NCI-H1417 (cell line): ENCODE results near the gene SOX8.

Experiments
- DNase-seq, 3 experiments: peaks; one replicate each; lab custom pipeline; 2025; lab: John Stamatoyannopoulos, UW

The SOX8 gene

DNA sequence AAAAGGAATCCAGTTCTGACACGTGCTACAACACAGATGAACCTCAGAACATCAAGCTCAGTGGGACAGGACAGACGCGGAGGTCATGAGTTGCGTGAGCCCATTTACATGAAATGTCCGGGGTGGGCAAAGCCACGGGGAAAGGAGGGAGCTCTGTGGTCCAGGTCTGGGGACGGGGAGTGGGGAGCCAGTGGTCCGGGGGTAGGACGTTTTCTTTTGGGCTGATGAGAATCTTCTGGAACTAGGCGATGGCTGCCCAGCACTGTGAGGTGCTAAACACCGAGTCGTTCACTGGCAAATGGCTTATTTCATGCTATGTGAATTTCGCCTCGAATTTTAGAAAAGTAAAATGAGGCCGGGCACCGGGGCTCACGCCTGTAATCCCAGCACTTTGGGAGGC lies 8.2 kb upstream of the SOX8 start:
- DNase-seq, result no peak

DNA sequence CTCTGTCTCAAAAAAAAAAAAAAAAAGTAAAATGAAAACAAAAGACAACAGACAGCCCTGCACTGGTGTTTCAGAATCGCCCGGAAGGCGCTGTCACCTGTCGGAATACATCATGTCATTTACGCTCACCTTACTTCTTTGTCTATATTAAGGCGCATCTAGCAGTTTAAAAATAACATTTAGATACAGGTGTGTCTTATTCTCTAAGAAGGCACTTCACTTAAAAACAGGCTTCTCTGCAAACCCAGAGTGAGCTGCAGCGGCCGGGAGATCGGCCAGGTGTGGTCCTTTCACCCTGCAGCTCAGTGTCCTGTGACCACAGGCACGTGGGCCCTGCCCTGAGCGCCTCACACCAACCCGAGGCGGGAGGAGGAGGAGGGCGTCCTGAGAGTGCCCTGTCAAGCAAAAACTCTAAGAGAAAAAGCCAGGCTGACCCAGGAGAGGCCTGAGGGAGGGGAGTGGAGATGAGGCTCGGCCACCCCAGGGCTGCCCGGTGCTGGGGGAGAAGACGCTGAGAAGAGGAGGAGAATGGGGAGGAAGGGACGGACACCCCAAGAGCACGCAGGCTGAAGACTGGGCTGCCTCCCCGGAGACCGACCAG lies 7.5 kb upstream of the SOX8 start:
- peak in 1 of 3 experiments; percentile 38 for DNase-seq

DNA sequence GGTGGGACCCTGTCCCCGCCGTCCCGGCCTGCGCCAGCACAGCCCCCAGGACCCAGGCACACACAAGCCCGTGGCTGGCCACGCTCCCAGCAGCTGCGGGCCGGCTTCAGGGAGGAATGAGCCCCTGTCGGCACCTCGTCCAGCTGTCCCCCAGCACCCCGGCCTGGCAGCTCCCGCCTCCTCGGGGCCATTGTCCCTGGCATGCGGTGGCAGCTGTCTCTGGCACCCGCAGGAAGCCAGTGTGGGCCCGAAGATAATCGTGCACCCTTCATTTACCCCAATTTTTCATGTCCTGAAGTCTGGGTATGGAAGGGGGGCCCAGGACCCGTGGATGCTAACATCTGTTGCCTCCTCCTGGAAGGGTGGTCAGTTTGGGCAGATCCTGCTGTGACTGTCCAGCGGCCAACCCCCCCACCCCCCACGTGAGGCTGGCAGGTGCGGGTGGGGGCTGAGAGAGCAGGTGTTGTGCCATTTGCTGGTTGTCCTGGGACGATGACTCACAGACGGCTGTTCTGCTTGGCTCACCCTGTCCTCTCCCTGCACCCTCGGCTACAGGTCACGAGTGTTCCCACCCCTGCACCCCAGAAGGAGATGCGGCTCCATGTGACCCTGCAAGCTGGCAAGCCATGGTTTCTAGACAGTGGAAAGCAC lies 6.8 kb upstream of the SOX8 start:
- DNase-seq, result no peak

DNA sequence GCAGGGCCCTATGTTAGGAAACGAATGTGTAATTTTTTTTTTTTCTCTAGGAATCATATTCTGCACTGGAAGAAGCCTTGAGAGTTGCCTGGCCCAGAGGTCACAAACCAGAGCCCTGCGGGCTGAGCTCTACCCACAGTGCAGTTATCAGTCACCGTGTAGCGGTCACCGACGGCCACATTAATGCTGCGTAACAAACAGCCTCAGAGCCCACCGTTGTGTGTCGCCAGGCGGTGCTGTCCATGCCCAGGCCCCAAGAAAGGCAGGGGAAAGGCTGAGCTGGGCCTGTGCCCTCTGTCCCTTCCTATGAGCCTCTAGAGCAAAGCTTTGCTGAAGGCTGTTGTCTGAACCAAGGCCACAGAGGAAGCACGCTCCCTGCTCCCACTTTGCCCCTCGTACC lies 6.3 kb upstream of the SOX8 start:
- no peak for DNase-seq

DNA sequence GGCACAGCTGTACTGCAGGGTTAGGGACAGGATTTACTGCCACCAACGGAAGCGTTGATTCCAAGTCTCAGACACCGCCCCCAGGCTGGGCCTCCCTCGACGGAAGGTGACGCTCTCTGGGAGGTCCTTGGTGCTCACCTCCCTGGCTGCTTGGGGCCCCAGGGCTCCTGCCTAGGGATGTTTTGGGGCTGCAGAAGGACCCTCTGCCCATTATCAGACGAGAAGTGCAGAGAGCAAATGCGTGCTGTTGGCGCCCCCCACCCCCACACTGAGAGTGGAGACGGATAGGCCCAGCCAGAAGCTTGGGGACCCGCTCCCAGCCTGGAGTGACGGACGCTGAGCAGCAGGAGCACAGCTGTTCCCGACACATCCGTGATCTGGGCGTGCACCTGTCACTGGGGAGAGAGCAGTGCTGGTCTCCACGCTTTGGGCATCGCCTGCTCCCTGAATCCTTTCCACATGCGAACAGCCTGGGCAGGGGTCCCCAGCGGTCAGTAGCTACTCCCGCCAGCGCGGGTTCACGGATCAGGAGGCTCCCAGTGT lies 5.1 kb upstream of the SOX8 start:
- DNase-seq, result no peak

DNA sequence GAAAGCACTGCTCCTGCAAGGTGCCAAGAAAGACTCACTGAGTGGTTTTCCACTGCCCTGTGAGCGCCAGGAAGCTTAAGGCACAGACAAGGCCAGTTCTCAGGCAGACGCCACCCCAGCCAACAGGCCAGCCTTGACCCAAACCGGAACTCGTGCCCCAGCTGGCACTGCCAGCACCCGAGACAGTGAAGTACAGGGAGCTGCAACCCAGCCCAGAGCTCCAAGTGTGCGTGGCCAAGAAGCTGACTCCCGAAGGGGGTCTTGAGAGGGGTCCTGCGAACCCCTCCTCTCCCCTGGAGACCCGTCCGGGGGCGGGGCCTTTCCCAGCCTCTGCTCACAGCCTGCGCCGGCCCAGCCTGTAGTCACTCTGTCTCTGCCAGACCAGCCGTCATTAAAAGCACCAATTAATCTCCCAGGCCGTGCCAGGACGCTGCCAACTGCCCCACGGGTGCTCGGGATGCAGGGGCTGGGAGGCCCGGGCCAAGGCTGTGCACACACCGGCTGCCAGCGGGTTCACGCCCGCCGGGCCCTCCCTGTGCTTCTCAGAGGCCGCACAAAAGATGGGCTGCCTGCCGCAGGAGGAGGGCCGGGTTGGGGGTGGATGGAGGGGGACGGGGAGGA lies 4.4 kb upstream of the SOX8 start:
- no peak for DNase-seq

DNA sequence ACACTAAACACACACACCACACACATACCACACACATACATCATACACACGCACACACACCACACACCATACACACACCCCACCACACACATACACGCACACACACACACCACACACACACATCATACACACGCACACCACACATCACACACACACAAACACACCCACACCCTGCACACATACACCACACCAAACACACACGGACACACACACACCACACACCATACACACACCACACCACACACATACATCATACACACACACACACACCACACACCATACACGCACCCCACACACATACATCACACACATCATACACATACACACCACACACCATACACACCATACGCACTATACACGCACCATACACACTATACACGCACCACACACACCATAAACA lies 3.7 kb upstream of the SOX8 start:
- no peak for DNase-seq

DNA sequence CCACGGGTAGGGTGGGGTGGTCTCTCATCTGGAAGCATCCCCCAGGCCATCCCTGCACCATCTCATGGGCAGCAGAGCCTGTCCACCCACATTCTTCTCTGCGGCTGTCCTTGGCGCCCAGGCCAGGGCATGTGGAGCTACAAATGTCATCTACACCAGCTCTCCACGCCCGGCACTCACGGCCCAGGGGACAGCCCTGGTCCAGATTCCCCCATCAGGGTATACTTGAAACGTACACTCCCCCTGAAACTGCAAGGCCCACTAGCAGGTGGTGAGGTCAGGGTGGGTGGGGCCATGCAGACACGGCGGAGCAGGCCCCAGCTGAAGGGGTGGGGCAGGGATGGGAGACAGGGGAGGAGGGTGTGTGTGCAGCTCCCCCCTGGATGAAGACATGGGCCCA lies 3.2 kb upstream of the SOX8 start:
- no peak for DNase-seq

DNA sequence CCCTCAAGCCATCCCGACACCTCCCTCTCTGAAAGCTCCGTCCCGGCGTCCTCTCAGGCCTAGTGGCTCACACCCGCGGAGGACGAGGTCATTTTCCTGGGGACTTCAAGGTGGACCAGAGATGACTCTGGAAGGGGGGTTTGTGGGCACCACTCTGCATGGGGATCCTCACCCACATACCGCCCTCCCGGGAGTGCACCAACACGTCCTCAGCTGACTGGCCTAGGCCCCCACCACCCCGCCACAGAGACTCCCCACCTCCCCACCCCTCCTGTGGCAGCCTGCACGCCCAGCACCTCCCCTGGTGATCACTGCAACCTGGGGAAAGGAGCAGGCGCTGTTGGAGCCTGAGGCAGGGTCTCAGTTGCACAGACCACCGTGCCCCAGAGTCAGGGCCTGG lies 2.4 kb upstream of the SOX8 start:
- no peak for DNase-seq

DNA sequence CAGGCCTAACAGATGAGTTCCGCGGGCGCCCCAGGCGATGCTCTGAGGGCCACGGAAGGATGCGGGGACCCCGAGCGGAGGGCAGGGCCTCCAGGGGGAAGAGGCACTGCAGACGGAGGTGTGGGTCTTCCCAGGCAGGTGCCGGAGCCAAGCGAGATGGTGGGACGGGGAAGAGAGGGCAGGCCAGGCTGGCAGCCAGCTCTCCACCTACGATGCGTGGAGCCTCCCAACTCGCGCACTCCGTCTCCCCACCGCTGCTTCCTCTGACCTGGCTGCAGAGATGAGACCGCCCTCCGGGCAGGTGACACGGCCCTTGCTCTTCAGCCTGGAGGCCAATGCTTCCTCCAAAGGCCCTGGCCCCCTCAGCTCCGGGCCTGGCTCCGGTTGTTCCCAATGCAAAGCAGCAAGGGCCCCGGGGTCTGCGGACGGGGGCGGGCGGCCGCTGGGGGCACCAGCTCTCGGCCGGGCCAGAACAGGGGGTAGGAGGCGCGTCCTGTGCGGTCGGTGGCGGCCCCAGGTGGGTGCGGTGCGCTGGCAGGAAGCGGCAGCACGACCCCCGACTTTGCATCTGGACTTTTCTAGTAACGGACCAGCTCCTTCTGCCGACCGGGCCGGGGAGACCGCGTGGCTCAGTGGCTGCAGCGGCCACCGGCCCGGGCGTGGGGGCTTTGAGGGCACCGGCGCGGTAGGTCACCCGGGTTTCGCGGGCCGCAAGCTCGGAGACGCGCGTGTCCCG lies 1.5 kb upstream of the SOX8 start:
- no peak for DNase-seq

DNA sequence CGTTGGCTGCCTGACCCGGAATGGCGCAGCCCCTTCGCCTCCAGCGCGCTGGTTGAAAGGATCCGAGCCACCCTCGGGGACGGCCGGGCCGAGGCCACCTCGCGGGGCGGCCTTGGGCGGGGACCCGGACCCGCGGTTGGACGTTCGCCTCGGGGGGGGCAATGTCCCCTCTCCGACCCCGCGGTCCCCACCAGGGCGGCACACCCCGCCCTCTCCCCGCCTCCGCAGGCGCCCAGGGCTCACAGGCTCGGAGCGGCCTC lies 1.0 kb upstream of the SOX8 start:
- no peak for DNase-seq

DNA sequence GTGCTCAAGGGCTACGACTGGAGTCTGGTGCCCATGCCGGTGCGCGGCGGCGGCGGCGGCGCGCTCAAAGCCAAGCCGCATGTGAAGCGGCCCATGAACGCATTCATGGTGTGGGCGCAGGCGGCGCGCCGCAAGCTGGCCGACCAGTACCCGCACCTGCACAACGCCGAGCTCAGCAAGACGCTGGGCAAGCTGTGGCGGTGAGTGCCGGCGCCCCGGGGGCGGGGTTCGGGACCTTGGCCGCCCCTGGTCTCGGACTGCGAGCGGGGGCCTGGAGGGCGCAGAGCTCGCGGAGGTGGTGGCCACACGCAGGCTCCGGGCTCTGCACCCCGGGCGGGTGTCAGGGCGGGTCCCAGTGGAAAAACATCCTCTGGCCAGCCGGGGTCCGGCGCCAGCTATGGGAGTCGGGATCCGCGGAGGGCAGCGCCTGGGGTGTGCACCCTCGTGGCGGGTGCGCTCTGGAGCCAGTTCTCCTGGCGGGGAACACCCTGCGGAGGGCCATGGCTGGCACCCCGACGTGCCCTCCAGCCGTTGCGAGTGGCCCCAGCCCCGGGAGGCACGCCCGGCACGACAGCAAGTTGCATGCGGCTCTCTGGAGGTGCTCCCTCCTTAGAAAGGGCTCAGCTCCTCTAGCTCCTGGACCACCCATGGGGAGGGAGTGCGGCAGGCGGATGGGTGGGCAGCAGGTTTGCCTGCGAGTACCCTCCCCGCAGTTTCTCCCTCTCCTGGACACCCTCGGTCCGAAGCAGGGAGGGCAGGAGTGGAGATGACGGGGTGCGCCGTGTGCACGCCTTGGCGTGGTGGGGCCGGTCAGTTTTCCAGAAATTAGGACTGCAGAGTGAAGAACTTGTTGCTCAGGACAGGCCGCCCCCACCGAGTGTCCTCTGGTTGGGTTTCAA lies 824 bp downstream of the SOX8 start:
- peak in 2 of 3 experiments; percentile 52 to 59 for DNase-seq

DNA sequence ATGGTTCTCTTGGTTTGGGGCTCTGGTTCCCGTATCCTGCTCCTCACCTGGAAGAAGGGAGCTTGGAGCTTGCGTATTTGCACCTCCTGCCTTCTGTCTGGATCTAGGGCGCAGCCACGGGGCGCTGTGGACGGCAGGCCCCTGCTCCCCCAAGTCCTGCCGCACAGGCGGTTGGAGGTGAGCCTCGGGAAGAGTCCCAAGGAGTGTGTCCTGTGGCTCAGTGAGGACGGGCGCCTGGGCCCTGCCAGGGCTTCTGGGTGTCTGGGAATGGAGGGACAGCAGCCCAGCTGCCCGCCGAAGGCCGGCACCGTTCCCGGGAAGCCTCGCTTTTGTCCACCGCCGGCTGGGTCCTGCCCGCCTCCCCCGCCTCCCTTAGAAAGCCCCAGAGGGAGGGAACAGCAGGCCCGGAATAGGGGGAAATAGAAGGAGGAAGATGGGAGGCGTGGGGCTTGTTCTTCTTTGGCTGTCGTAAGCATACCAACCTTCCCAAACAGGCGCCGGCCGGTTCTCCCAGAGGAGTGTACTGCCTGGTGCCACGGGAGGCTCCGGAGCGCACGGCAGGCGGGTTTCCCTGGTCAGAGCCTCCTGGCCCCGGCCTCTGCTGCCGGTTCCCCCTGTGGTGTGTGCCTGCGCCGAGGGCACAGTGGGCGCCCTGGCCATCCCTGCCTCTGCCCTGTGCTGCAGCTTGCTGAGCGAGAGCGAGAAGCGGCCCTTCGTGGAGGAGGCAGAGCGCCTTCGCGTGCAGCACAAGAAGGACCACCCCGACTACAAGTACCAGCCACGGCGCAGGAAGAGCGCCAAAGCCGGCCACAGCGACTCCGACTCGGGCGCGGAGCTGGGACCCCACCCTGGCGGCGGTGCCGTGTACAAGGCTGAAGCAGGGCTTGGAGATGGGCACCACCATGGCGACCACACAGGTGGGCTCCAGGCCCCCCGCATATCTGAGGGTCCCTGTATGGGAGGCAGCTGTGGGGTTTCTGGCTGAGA lies 1.8 kb downstream of the SOX8 start:
- DNase-seq, result no peak

DNA sequence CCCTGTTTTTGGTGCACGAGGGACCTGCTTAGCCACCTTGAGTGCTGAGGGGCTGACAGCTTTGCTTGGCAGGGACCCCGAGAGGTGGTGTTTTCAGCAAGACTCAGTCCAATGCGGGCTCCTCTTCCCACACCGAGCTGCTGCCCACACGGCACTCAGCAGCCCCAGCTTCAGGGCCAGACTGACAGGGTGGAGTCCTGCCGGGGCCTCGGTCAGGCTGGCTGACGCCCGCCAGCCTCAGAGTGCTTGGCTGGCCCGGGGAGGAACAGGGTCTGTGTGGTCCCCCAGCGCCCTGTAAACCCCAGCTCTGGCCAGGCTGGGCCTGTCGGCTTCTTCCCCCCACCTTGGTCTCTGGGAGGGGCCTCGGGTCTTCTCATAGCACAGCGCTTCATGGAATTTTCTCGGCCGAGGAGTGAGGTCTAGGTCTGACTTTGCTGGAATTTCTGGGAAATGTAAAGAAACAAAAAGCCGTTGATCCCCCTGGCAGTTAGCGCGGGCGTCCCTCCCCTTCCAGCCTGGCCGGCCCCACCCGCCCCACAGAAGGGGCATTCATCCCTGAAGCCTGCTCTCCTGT lies 2.6 kb downstream of the SOX8 start:
- no peak for DNase-seq

DNA sequence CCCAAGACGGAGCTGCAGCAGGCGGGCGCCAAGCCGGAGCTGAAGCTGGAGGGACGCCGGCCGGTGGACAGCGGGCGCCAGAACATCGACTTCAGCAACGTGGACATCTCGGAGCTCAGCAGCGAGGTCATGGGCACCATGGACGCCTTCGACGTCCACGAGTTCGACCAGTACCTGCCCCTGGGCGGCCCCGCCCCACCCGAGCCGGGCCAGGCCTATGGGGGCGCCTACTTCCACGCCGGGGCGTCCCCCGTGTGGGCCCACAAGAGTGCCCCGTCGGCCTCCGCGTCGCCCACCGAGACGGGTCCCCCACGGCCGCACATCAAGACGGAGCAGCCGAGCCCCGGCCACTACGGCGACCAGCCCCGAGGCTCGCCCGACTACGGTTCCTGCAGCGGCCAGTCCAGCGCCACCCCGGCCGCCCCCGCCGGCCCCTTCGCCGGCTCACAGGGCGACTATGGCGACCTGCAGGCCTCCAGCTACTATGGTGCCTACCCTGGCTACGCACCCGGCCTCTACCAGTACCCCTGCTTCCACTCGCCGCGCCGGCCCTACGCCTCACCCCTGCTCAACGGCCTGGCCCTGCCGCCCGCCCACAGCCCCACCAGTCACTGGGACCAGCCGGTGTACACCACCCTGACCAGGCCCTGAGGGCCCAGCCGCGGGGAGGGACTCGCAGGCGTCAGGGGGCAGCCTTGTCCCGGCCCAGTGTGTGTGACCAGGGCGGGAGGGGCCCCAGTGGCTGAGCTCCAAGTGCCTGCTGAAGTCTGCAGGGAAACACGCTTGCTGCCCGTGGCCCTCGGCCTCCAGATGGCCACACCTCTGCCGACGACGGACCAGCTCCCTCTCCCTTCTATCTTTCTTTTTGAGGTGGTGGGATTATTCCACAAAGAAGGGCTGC lies 3.4 kb downstream of the SOX8 start:
- no peak for DNase-seq

DNA sequence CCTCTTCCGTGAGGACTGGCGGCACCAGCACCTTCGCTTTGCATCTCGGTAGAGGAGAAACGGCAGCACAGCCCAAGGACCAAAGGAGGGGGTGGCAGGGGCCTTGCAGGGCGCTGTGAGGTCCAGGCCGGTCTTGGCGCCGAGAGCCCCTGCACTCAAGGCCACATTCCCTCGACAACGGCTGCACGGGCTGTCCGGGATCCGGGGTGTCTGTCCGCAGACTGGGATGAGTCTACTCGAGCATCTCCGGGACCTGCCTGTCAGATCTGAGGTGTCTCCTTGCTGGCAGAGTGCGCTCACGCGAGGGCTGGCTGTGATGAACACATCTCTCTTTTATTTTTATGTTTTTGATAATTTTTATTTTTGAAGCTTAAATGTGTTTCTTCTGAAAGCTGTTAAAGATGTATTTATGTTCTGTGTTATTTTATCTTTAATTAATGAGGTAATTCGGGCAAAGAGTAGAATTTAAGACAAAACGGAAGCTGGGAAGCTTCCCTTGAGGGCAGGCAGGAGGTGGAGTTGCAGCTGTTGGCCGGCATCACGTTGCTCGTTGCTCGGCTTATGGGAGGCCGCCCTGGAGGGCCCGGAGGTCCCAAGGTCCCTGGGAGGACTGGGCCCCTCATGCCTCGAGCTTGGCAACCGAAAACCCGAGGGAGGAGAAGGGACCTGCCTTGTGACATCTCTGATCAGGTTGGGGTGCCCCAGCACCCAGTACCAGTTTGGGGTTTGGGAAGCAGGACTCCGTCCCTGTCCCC lies 4.3 kb downstream of the SOX8 start:
- no peak for DNase-seq

DNA sequence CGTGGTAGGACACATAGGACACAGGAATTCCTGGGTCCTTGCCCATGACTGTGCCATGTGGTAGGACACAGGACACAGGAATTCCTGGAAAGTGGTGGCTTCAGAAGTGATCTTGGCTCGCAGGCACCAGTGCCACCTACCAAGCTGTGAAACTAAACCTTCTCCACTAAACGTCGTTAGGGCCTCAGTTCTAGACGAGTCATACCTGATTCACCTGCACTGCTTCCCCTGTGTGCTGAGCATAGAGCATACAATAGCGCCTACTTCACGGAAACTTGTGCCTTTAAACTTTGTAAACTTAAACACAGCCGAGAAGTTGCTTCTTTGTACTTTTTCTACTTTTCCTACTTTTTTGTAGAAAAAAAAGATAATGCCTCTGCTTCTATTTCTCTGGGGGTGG lies 4.8 kb downstream of the SOX8 start:
- no peak for DNase-seq

DNA sequence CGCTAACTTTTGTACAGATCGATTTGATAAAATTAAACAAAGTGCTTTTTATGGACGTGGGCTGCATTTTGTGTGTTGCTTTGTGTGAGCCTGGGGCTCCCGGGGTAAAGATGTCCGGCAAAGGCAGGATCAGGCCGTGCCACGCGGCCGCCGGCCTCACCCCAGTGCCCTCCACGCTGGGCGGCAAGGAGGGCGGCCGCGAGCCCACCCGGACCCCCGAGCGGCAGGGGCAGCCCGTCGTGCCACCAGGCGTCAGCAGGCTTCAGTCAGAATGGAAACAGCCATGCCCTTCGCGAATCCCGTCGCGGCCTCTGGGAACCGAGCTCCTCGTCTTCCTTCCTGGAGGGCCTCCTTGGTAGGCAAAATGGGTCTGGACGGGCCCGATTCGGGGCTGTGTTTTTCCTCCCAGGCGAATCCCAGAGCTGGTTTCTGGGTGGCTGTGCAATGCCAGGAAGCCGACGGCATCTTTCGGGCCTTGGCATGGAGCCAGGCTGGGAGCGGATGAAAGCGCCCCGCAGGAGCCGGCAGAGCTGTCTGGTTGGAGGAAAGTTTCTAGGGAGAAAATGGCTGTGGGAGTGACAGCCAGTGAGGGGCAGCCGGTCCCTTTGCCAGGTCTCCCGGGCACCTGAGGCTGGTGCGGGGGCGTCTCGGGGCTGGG lies 5.5 kb downstream of the SOX8 start:
- no peak for DNase-seq
